GM04503 (cell line): ENCODE data around the gene APOBEC3C.
"Not testable (repeated sequence)": the region's sequence is repeated elsewhere in the genome, so short reads cannot be mapped to it uniquely, and the experiment has no call there.

Source experiments
- DNase-seq: peaks from one replicate; pipeline ENCODE4 v3.0.0-alpha.2; 2012; ENCODE audit warnings: low read depth

APOBEC3C gene

GRCh38 chr22:38984224-38984623 lies 29.8 kb upstream of the APOBEC3C start:
- DNase-seq: no peak

GRCh38 chr22:38984784-38985757 lies 29.0 kb upstream of the APOBEC3C start:
- DNase-seq: not testable (repeated sequence)

GRCh38 chr22:38986629-38987028 lies 27.4 kb upstream of the APOBEC3C start:
- DNase-seq: no peak

GRCh38 chr22:38987171-38987895 lies 26.7 kb upstream of the APOBEC3C start:
- DNase-seq: no peak

GRCh38 chr22:38989466-38989865 lies 24.6 kb upstream of the APOBEC3C start:
- no peak for DNase-seq

- not testable (repeated sequence) for DNase-seq
These were observed 21.1 kb upstream of the APOBEC3C start for GRCh38 chr22:38992871-38993371.

GRCh38 chr22:38996105-38996504 lies 18.0 kb upstream of the APOBEC3C start:
- no peak for DNase-seq

GRCh38 chr22:38997518-38997917 lies 16.5 kb upstream of the APOBEC3C start:
- no peak for DNase-seq

GRCh38 chr22:39003165-39003638 lies 10.9 kb upstream of the APOBEC3C start:
- peak; percentile 49 for DNase-seq

- DNase-seq: no peak
These were observed 6.9 kb upstream of the APOBEC3C start for GRCh38 chr22:39007177-39007576.

GRCh38 chr22:39008271-39008850 lies 5.7 kb upstream of the APOBEC3C start:
- not testable (repeated sequence) for DNase-seq

- no peak for DNase-seq
These were observed 3.1 kb upstream of the APOBEC3C start for GRCh38 chr22:39010946-39011345.

- no peak for DNase-seq
These were observed 1.2 kb upstream of the APOBEC3C start for GRCh38 chr22:39012533-39013511.

- not testable (repeated sequence) for DNase-seq
These were observed 506 bp upstream of the APOBEC3C start for GRCh38 chr22:39013561-39013941.

- DNase-seq: not testable (repeated sequence)
These were observed 665 bp downstream of the APOBEC3C start for GRCh38 chr22:39014723-39015121.

- no peak for DNase-seq
These were observed 2.5 kb downstream of the APOBEC3C start for GRCh38 chr22:39016592-39016991.

- no peak for DNase-seq
These were observed 3.7 kb downstream of the APOBEC3C start for GRCh38 chr22:39017596-39018365.

- DNase-seq: not testable (repeated sequence)
These were observed 6.1 kb downstream of the APOBEC3C start for GRCh38 chr22:39020021-39020651.

- DNase-seq: no peak
These were observed 7.6 kb downstream of the APOBEC3C start for GRCh38 chr22:39021552-39022250.
